GM23248 (cell line): ENCODE data around the gene STARD3. TPM values are rescaled to one million over a fixed set of nuclear protein-coding genes. Genes with fewer than 3 reads are reported as not detected.

Experiments used
- DNase-seq: peaks from one replicate; pipeline ENCODE4 v3.0.0-alpha.2; 2015
- H2AFZ ChIP-seq: fragments of 200-600 bp; sonication (generic); 2 replicates; pipeline ENCODE4 v1.6.1; 2016; ENCODE audit warnings: antibody characterized with exemption
- H3F3A ChIP-seq: fragments of 200-600 bp; sonication (generic); 2 replicates; pipeline ENCODE4 v1.6.1; 2016; ENCODE audit warnings: mild to moderate bottlenecking, antibody characterized with exemption, mixed run types; ENCODE audit not compliant: insufficient read depth
- H3K27ac ChIP-seq: fragments of 200-600 bp; sonication (generic); 2 replicates; pipeline ENCODE4 v1.5.1; 2016; ENCODE audit warnings: mild to moderate bottlenecking
- H3K27me3 ChIP-seq: fragments of 200-600 bp; sonication (generic); replicated peaks from 2 replicates; pipeline ENCODE4 v1.6.1; 2016; ENCODE audit warnings: mild to moderate bottlenecking; ENCODE audit not compliant: insufficient read depth
- H3K36me3 ChIP-seq: fragments of 200-600 bp; sonication (generic); 2 replicates; pipeline ENCODE4 v1.6.1; 2016; ENCODE audit warnings: low read depth, mild to moderate bottlenecking
- H3K4me1 ChIP-seq: fragments of 200-600 bp; sonication (generic); 2 replicates; pipeline ENCODE4 v1.6.1; 2016; ENCODE audit warnings: mild to moderate bottlenecking; ENCODE audit not compliant: insufficient read depth
- H3K4me2 ChIP-seq: fragments of 200-600 bp; sonication (generic); one replicate; pipeline ENCODE4 v1.6.1; 2016; ENCODE audit warnings: mild to moderate bottlenecking; ENCODE audit not compliant: unreplicated experiment
- H3K4me3 ChIP-seq: fragments of 200-600 bp; sonication (generic); 2 replicates; pipeline ENCODE4 v1.5.1; 2016; ENCODE audit warnings: mild to moderate bottlenecking
- H3K79me2 ChIP-seq: fragments of 200-600 bp; sonication (generic); 2 replicates; pipeline ENCODE4 v1.6.1; 2016; ENCODE audit warnings: mild to moderate bottlenecking; ENCODE audit not compliant: insufficient read depth
- H3K9ac ChIP-seq: fragments of 200-600 bp; sonication (generic); 2 replicates; pipeline ENCODE4 v1.6.1; 2016; ENCODE audit warnings: mild to moderate bottlenecking
- H3K9me2 ChIP-seq: fragments of 200-600 bp; sonication (generic); 2 replicates; pipeline ENCODE4 v1.6.1; 2016; ENCODE audit warnings: mixed run types, mild to moderate bottlenecking, moderate library complexity; ENCODE audit not compliant: insufficient read depth
- H3K9me3 ChIP-seq: fragments of 200-600 bp; sonication (generic); one replicate; pipeline ENCODE4 v1.6.1; 2017; ENCODE audit warnings: low read depth
- H4K20me1 ChIP-seq: fragments of 200-600 bp; sonication (generic); 2 replicates; pipeline ENCODE4 v1.6.0; 2016; ENCODE audit not compliant: insufficient read depth
- EZH2 ChIP-seq: fragments of 200-600 bp; sonication (generic); IDR thresholded peaks from 2 replicates; pipeline ENCODE4 v1.6.1; 2018; ENCODE audit warnings: antibody characterized with exemption, mild to moderate bottlenecking; ENCODE audit not compliant: insufficient read depth, poor library complexity, severe bottlenecking
- EZH2phosphoT487 ChIP-seq: fragments of 200-600 bp; sonication (generic); IDR thresholded peaks from 2 replicates; pipeline ENCODE4 v1.6.1; 2018; ENCODE audit warnings: antibody characterized with exemption, moderate library complexity, mild to moderate bottlenecking, low read depth; ENCODE audit not compliant: insufficient read depth
- WGBS, 2 experiments: methylation state at CpG; one replicate each; pipeline ENCODE4 v1.1.6; 2015 to 2017; ENCODE audit warnings: low lambda C conversion rate in 2 of 2, low coverage in 1 of 2; ENCODE audit errors: missing lambda C conversion rate in 2 of 2; 5-methylcytosine and 5-hydroxymethylcytosine counted together
- in situ Hi-C: fragments of 300-500 bp; cut with MboI; formaldehyde crosslinking; loops from 2 replicates; pipeline ENCODE4 v1.15.0; 2020
- polyA plus RNA-seq: library from polyadenylated mRNA; unstranded; fragments of >200 nt; fragmentation: Nextera tagmentation; extraction: Ambion mirVana; gene quantifications from 2 replicates; pipeline ENCODE4 v1.2.1, GENCODE V29; 2016
- total RNA-seq: library from RNA; depleted of rRNA; stranded (reverse); fragments of >200 nt; shearing (Covaris generic); gene quantifications from 2 replicates; pipeline ENCODE4 v1.2.3, GENCODE V29; 2014

Gene STARD3
- total and polyA plus RNA-seq, 2 experiments from 2014 or later = 32.3 to 41.0 TPM

DNA sequence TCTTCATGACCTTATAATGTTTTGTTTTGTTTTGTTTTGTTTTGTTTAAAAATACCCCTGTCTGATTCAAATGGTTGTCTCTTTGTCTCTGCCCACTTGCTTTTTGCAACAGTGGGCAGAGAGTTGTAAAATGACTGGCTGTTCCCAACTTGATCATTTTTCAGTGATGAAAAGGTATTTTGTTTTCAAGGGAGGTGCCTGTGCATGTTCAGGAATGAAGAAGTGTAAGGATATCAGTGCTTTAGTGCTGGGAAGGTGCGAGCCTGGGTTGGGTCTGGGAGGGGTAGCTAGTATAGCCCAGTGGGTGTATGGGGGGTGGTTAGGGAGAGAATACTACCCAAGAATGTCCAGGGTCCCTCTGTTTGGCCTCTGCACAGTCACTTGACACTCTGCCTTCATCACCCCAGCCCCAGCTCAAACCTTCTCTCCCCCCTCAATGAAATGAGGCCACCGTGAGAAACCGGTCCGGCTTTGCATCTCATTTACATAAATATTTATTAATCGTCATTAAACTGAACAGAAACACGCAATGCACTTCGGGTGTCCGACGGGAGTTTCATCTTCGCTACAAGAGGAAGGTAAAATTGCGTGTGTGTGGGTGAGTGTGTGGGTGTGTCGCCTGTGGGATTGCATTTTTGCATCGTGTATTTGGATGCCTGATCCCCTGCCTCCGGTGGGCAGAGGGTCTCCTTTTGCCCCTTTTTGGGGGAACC is 33.5 kb upstream of the STARD3 start:
- DNase-seq = no peak
- no peak overlapping the region for H3K4me3 ChIP-seq
- H3K4me2 ChIP-seq = no peak overlapping the region
- no peaks in the 10 kb centered on the region for H3K4me1 ChIP-seq
- no peak overlapping the region for H3K27ac ChIP-seq
- H3K79me2 ChIP-seq = no peaks in the 10 kb centered on the region
- no peak overlapping the region for H2AFZ ChIP-seq
- no peaks in the 10 kb centered on the region for H3K9me2 ChIP-seq
- 13 to 21% methylated on average over 14 of the region's 14 CpGs for WGBS, 2 experiments
- H3F3A ChIP-seq = no peaks in the 10 kb centered on the region
- in situ Hi-C loops = no loop called here
- H3K36me3 ChIP-seq = no peaks in the 10 kb centered on the region
- H3K9me3 ChIP-seq = no peaks in the 10 kb centered on the region
- H4K20me1 ChIP-seq = no peaks in the 10 kb centered on the region
- no peak for TF ChIP-seq EZH2
- TF ChIP-seq EZH2phosphoT487 = no peak
- H3K27me3 ChIP-seq = peaks cover 94% of the 10 kb centered on the region
- H3K9ac ChIP-seq = no peak overlapping the region

DNA sequence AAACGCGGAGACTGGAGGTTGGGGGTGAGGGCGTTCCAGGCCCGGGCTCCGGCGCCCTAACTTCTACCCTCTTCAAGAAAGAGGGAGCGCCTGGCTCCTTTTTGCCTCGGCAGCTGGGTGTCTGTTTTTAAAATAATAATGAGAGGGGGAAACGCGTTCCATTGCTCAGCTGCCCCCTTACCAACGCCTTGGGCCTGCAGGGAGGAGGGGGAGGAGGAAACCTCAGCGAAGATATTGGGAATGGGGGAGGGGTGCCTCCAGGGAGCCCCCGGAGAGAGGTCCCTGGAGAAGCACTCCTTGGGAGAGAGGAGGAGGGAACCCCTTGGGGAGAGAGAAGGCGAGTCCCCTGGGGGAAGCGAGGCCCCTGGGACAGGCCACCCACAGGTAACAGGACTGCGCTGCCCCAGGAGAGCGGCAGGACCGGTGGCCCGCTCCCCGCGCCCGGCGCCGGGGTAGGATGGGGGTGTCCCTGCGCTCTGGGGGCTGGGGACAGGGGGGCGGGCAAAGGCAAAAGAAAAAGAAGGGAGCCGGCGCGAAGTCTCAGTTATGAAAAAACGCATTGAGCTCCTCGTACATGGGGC is 31.9 kb upstream of the STARD3 start:
- H3K36me3 ChIP-seq = no peaks in the 10 kb centered on the region
- 10 to 12% methylated on average over 22 to 31 of the region's 31 CpGs for WGBS, 2 experiments
- no peaks in the 10 kb centered on the region for H3K79me2 ChIP-seq
- in situ Hi-C loops = no loop called here
- no peaks in the 10 kb centered on the region for H3K9me2 ChIP-seq
- TF ChIP-seq EZH2 (no peak), EZH2phosphoT487 (no peak)
- H3K27ac ChIP-seq = no peak overlapping the region
- no peaks in the 10 kb centered on the region for H3F3A ChIP-seq
- H3K4me2 ChIP-seq = no peak overlapping the region
- no peak overlapping the region for H3K9ac ChIP-seq
- H3K27me3 ChIP-seq = peaks cover 91% of the 10 kb centered on the region
- no peaks in the 10 kb centered on the region for H3K9me3 ChIP-seq
- no peak overlapping the region for H3K4me3 ChIP-seq
- H4K20me1 ChIP-seq = no peaks in the 10 kb centered on the region
- H2AFZ ChIP-seq = no peak overlapping the region
- DNase-seq = no peak
- H3K4me1 ChIP-seq = no peaks in the 10 kb centered on the region

DNA sequence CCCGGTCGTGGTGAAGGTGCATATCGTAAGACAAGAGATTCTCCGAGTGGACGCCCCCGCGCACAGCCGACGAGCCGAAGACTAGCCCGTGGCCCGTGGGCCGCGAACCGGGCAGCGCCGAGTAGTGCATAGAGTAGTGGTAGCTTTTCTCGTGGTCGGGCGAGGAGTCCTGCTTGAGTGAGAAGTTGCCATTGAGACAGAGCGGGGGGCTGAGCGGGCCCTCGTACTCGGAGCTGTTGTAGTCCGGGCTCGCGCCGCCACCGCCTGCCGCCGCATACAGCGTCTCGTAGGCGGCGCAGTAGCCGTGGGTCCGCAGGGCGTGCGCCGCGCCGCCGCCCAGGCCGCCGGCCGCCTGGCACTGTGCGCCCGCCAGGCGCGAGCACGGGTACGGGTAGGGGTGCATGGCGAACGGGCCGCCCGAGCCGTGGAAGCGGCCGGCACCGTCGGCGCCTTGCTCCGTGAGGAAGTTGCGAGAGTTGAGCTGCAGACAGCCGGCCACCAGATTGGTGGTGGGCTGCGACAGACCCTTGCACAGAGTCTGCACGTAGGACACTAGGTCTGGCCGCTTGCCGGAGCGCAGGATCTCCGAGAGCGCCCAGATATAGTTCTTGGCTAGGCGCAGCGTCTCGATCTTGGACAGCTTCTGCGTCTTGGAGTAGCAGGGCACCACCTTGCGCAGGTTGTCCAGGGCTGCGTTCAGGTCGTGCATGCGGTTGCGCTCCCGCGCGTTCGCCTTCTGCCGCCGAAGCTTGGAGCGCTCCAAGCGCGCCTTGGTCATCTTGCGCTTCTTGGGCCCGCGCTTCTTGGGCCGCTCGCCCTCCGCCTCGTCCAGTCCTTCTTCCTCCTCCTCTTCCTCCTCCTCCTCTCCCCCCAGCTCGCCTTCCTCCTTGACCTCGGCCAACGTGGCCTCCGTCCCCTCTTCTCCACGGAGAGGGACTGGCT is 31.2 kb upstream of the STARD3 start:
- no peaks in the 10 kb centered on the region for H3K79me2 ChIP-seq
- H2AFZ ChIP-seq = no peak overlapping the region
- H3K27me3 ChIP-seq = peaks cover 84% of the 10 kb centered on the region
- no peak overlapping the region for H3K4me2 ChIP-seq
- no peak overlapping the region for H3K4me3 ChIP-seq
- no peaks in the 10 kb centered on the region for H3K4me1 ChIP-seq
- no peaks in the 10 kb centered on the region for H3F3A ChIP-seq
- H3K36me3 ChIP-seq = no peaks in the 10 kb centered on the region
- no peaks in the 10 kb centered on the region for H4K20me1 ChIP-seq
- H3K9me2 ChIP-seq = no peaks in the 10 kb centered on the region
- no peaks in the 10 kb centered on the region for H3K9me3 ChIP-seq
- DNase-seq = no peak
- no peak overlapping the region for H3K9ac ChIP-seq
- in situ Hi-C loops = no loop called here
- WGBS, 2 experiments = 3% methylated on average over 81 to 89 of the region's 102 CpGs
- no peak overlapping the region for H3K27ac ChIP-seq
- peak; percentile 96 for TF ChIP-seq EZH2
- no peak; the same call in 1 of the 2 replicates for TF ChIP-seq EZH2phosphoT487

DNA sequence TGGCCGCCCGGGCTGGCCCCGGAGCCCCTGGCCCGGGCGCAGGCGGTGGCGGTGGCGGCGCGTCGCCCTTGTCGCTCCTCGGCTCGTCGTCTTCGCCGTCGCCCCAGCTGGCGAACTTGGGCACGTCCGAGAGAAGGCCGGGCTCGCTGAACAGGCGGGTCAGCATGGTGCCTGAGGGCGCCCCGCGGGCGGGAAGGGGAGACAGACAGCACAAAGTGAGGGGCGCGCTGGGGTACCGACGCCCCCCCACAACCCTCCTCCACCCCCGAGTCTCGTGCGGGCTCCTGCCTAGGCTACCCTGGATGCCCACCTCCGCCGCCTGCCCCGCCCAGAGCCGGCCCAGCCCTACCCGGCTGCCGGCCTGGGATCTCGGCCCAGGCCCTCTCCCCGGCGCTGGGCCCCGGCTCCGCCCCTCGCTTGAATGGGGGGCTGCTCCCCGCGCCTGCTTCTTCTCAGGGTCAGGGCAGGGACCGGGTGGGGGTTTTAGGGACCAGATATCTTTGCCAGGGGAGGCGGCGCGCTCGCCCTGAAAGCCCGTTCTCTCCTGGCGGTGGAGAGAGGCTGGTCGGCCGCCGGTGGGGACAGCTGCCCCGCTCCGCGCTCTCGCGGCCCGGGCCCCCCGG is 30.4 kb upstream of the STARD3 start:
- no peaks in the 10 kb centered on the region for H4K20me1 ChIP-seq
- no peaks in the 10 kb centered on the region for H3F3A ChIP-seq
- no peak overlapping the region for H2AFZ ChIP-seq
- H3K9me2 ChIP-seq = no peaks in the 10 kb centered on the region
- H3K4me3 ChIP-seq = no peak overlapping the region
- no peak overlapping the region for H3K9ac ChIP-seq
- no peaks in the 10 kb centered on the region for H3K79me2 ChIP-seq
- no peak overlapping the region for H3K27ac ChIP-seq
- no peak for DNase-seq
- WGBS, 2 experiments = 3 to 7% methylated on average over 25 to 64 of the region's 66 CpGs
- no peaks in the 10 kb centered on the region for H3K4me1 ChIP-seq
- TF ChIP-seq EZH2phosphoT487 (no peak), EZH2 (no peak)
- H3K9me3 ChIP-seq = no peaks in the 10 kb centered on the region
- no peak overlapping the region for H3K4me2 ChIP-seq
- in situ Hi-C loops = no loop called here
- peaks cover 77% of the 10 kb centered on the region for H3K27me3 ChIP-seq
- H3K36me3 ChIP-seq = no peaks in the 10 kb centered on the region
